Adrenal gland (tissue), 12 donors: ENCODE data around the gene HOMER2. TPM values are rescaled to one million over a fixed set of nuclear protein-coding genes. Genes with fewer than 3 reads are reported as not detected.

Experiments
- DNase-seq, 7 donors: peaks; one replicate each; pipeline ENCODE4 v3.0.0-alpha.2; 2019 to 2020
- H3K27ac ChIP-seq, 5 donors: fragments of 200-600 bp; sonication (generic) in 4 of 5; 1 replicate in 3 of 5; 2 replicates in 2 of 5; pipeline versions ENCODE4 v1.5.1 to v1.8.0; 2016 to 2020; ENCODE audit warnings: mild to moderate bottlenecking in 1 of 5
- H3K27me3 ChIP-seq: fragments of 200-600 bp; 2 replicates; pipeline ENCODE4 v1.8.0; 2021
- H3K36me3 ChIP-seq, 2 donors: fragments of 200-600 bp; replicated peaks in 1 of 2; 1 replicate in 1 of 2; 2 replicates in 1 of 2; pipeline versions ENCODE4 v1.5.1 to v1.8.0; 2018 to 2022
- H3K4me1 ChIP-seq, 2 donors: fragments of 200-600 bp; replicated peaks in 1 of 2; 1 replicate in 1 of 2; 2 replicates in 1 of 2; pipeline versions ENCODE4 v1.5.1 to v1.8.0; 2018 to 2021
- H3K4me3 ChIP-seq, 4 donors: fragments of 200-600 bp; sonication (generic) in 3 of 4; one replicate each; pipeline ENCODE4 v1.5.1; 2016 to 2018
- H3K9me3 ChIP-seq, 3 donors: fragments of 200-600 bp; sonication (generic) in 1 of 3; replicated peaks in 1 of 3; 1 replicate in 2 of 3; 2 replicates in 1 of 3; pipeline versions ENCODE4 v1.5.1 to v1.8.0; 2016 to 2021
- POLR2A ChIP-seq, 2 donors: fragments of 450-650 bp; IDR thresholded peaks; one replicate each; pipeline ENCODE4 v1.6.1; 2017; ENCODE audit warnings: antibody characterized with exemption in 2 of 2, mild to moderate bottlenecking in 2 of 2, moderate library complexity in 1 of 2
- WGBS, 4 donors: extraction: QIAGEN DNeasy Blood & Tissue Kit in 2 of 4; methylation state at CpG; one replicate each; pipeline versions ENCODE4 v1.1.5 to v1.1.7; 2013 to 2017; 5-methylcytosine and 5-hydroxymethylcytosine counted together
- intact Hi-C, 2 donors: fragments of 100-400 bp; cut with DNase I; formaldehyde crosslinking; loops; one replicate each; pipeline versions ENCODE4 v1.14.1 to v1.15.0; 2022 to 2023
- polyA plus RNA-seq, 3 donors: library from polyadenylated mRNA; stranded (reverse); fragments of 200-250 nt in 2 of 3; fragments of 350-450 nt in 1 of 3; fragmentation: Illumina TruSeq in 1 of 3; extraction: RNeasy Lipid Tissue Mini Kit (QIAGEN cat#74804) in 1 of 3; gene quantifications; one replicate each; pipeline ENCODE4 v1.2.3, GENCODE V29; 2013 to 2014
- total RNA-seq, 9 donors: library from RNA; depleted of rRNA in 4 of 9; stranded (reverse); fragments of >200 nt in 4 of 9; fragments of 120-200 nt in 1 of 9; fragmentation: NEBNext Ultra II Directional in 1 of 9; extraction: Animal tissue kit (Norgen Biotek cat#: 25700) in 1 of 9; gene quantifications; one replicate each; pipeline versions ENCODE4 v1.1.0 to v1.2.4, GENCODE V29; 2013 to 2023
- TF ChIP-seq, protein P1 (sequence below), 6 experiments: fragments of 450-650 bp in 4 of 6; fragments of 200-600 bp in 2 of 6; sonication (generic) in 1 of 6; IDR thresholded peaks; 1 replicate in 5 of 6; 2 replicates in 1 of 6; pipeline versions ENCODE4 v1.5.1 to v1.8.0; 2016 to 2021; ENCODE audit warnings: antibody characterized with exemption in 6 of 6, mild to moderate bottlenecking in 2 of 6, moderate library complexity in 1 of 6
- donor health status: healthy with polysubstance abuse.
- donor health status: Bipolar disorder and iron deficiency.
- donor health status: DM: yes; HTN: yes; CAD: no.
- donor health status: DM: no; HTN: no; CAD: no.
- donor health status: DM: no; HTN: no; CAD: no.
- donor health status: DM: yes; HTN: yes; CAD: no.

Gene HOMER2
- total and polyA plus RNA-seq, 12 donors: 6.5 to 43.1 (median 23.4) TPM

DNA sequence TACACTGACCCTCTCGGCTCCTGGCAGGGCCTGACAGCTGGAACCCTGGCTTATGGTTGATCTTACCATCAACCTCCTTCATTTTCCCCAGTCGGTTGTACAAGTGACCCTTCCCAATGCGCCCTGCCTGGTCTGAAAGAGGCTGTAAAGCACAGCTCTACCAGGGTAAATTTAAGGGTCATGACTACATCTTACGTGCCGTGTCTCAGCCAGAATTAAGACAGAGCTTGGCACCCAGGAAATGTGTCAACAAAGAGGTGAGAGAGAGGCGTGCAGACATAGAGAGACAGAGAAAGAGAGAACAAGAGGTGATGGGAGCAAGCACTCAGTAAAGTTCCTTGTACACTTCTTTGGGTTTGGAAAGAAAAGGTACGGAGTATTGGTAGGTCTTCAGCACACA, 28.8 kb downstream of the HOMER2 start:
- WGBS, 4 donors: 94 to 96% (median 95%) methylated on average over 7 of the region's 7 CpGs
- H3K27ac ChIP-seq: no peak overlapping the region
- H3K27me3 ChIP-seq: no peaks in the 10 kb centered on the region
- no peak for DNase-seq
- intact Hi-C loops: no loop called here
- TF ChIP-seq, protein P1, sequence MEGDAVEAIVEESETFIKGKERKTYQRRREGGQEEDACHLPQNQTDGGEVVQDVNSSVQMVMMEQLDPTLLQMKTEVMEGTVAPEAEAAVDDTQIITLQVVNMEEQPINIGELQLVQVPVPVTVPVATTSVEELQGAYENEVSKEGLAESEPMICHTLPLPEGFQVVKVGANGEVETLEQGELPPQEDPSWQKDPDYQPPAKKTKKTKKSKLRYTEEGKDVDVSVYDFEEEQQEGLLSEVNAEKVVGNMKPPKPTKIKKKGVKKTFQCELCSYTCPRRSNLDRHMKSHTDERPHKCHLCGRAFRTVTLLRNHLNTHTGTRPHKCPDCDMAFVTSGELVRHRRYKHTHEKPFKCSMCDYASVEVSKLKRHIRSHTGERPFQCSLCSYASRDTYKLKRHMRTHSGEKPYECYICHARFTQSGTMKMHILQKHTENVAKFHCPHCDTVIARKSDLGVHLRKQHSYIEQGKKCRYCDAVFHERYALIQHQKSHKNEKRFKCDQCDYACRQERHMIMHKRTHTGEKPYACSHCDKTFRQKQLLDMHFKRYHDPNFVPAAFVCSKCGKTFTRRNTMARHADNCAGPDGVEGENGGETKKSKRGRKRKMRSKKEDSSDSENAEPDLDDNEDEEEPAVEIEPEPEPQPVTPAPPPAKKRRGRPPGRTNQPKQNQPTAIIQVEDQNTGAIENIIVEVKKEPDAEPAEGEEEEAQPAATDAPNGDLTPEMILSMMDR (IDR thresholded peaks at IDR 0.05): no peak
- TF ChIP-seq POLR2A (IDR thresholded peaks at IDR 0.05): no peak
- H3K4me1 ChIP-seq: peaks cover 16% of the 10 kb centered on the region in 2 donors
- no peaks in the 10 kb centered on the region for H3K9me3 ChIP-seq
- no peaks in the 10 kb centered on the region for H3K36me3 ChIP-seq
- H3K4me3 ChIP-seq: no peak overlapping the region

DNA sequence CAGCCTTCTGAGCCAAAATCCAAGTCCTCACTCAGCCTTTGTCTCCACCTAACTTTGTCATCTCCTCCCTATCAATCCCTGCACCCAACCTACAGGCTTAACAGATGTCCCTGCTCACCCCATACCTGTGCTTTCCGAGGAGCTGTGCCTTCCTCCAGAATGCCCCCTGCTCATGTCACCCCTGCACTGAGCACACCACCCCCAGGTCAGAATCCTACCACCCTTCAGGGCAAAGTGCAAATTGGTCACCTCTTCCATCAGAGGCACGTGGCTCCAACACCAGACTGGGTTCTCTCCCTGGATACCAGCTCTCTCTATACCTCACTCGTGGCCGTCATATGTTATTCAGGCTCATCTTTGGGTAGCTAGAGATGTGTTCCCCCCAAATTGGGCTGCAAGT, 29.8 kb downstream of the HOMER2 start:
- Histone ChIP-seq H3K27me3 (no peaks in the 10 kb centered on the region), H3K36me3 (no peaks in the 10 kb centered on the region), H3K4me1 (peaks cover 19 to 21% of the 10 kb centered on the region in 2 donors), H3K9me3 (no peaks in the 10 kb centered on the region), H3K4me3 (no peak overlapping the region), H3K27ac (no peak overlapping the region)
- intact Hi-C loops: no loop called here
- TF ChIP-seq, protein P1 (IDR thresholded peaks at IDR 0.05): no peak
- TF ChIP-seq POLR2A (IDR thresholded peaks at IDR 0.05): no peak
- DNase-seq: peak in 1 of 7 donors; percentile 25
- WGBS, 4 donors: 92 to 94% (median 93%) methylated on average over 4 of the region's 4 CpGs

DNA sequence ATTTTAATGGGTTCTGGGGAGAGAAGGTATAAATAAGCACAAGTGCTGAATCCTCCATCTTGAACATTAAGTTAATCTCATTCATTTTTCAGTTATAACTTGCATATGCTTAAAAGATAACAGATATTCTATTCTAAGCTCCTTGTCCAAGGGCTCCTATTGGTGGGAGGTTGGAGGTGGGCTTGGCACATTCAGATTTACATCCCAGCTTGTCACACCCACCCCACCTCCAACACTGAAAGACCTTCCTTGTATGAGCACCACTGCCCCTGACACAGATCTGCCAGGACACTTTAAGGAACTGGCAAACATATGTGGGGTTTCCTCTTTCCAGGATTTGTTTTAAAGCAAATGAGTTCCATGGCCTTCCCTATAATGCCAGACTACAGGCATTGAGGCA, 30.6 kb downstream of the HOMER2 start:
- no peaks in the 10 kb centered on the region for H3K27me3 ChIP-seq
- H3K36me3 ChIP-seq: no peaks in the 10 kb centered on the region

DNA sequence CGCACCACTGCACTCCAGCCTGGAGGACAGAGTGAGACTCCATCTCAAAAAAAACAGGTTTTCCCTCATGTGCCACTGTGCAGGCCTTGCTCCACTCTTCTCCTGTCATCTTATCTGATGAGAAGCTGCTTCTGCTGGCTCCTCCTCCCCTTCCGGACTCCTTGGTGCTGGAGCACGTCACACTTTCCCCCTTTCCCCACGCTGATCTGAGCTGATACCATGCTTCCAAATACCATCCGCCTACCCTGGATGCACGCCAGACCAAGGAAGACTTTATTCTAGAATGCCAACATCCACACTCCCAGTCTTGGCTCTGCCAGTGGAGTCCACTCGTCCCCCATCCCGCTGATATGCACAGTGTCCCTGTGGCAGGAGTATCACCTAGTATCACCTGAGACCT, 31.3 kb downstream of the HOMER2 start:
- no peak overlapping the region for H3K27ac ChIP-seq
- H3K36me3 ChIP-seq: no peaks in the 10 kb centered on the region
- peak in 1 of 7 donors; percentile 22 for DNase-seq
- no peaks in the 10 kb centered on the region for H3K27me3 ChIP-seq
- H3K4me1 ChIP-seq: peaks cover 19 to 21% of the 10 kb centered on the region in 2 donors
- no peaks in the 10 kb centered on the region for H3K9me3 ChIP-seq
- WGBS, 4 donors: 84 to 92% (median 86%) methylated on average over 6 to 8 of the region's 8 CpGs
- intact Hi-C loops: no loop called here
- H3K4me3 ChIP-seq: no peak overlapping the region
- TF ChIP-seq, protein P1 (IDR thresholded peaks at IDR 0.05): no peak
- no peak for TF ChIP-seq POLR2A (IDR thresholded peaks at IDR 0.05)

More for the DNA sequence above, 30.6 kb downstream of the HOMER2 start:
- intact Hi-C loops: no loop called here
- no peak overlapping the region for H3K4me3 ChIP-seq
- H3K9me3 ChIP-seq: no peaks in the 10 kb centered on the region
- no peak for TF ChIP-seq POLR2A (IDR thresholded peaks at IDR 0.05)
- TF ChIP-seq, protein P1 (IDR thresholded peaks at IDR 0.05): no peak
- H3K27ac ChIP-seq: no peak overlapping the region
- no peak for DNase-seq
- H3K4me1 ChIP-seq: peaks cover 19 to 21% of the 10 kb centered on the region in 2 donors
